ENCODE data around the gene JHY. TPM values are rescaled to one million over a fixed set of nuclear protein-coding genes. Genes with fewer than 3 reads are reported as not detected.
"Not testable (repeated sequence)": the region's sequence is repeated elsewhere in the genome, so short reads cannot be mapped to it uniquely, and the experiment has no call there.

The JHY gene
- polyA plus RNA-seq, 6 donors from 2014 or later = 1.4 to 2.7 (median 2.6) TPM; not detected in 1

DNA sequence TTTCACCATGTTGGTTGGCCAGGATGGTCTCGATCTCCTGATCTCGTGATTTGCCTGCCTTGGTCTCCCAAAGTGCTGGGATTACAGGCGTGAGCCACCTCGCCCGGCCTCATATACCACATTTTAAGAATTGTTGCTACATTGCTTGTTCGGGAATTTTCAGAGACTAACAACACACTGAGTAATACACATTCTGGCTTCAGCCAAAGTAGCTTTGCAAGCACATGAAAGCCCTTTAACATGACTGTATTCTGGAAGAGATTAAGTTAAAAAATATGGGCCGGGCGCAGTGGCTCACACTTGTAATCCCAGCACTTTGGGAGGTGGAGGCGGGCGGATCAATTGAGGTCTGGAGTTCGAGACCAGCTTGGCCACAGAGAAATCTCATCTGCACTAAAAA lies 29.3 kb upstream of the JHY start:
- no peaks in the 10 kb centered on the region for H3K36me3 Mint-ChIP-seq
- no peak for ATAC-seq (ENCODE audit: low read depth in 2 of 2)
- H3K4me1 Mint-ChIP-seq = peaks cover 23 to 26% (median 24%) of the 10 kb centered on the region in 3 donors
- DNase-seq = no peak
- H3K4me3 Mint-ChIP-seq = peak overlapping the region in 1 of 8 donors; percentile 16
- no peaks in the 10 kb centered on the region for H3K9me3 Mint-ChIP-seq
- no peak overlapping the region for H3K27ac Mint-ChIP-seq
- peaks cover 0 to 3% (median 0%) of the 10 kb centered on the region in 3 donors for H3K27me3 Mint-ChIP-seq

DNA sequence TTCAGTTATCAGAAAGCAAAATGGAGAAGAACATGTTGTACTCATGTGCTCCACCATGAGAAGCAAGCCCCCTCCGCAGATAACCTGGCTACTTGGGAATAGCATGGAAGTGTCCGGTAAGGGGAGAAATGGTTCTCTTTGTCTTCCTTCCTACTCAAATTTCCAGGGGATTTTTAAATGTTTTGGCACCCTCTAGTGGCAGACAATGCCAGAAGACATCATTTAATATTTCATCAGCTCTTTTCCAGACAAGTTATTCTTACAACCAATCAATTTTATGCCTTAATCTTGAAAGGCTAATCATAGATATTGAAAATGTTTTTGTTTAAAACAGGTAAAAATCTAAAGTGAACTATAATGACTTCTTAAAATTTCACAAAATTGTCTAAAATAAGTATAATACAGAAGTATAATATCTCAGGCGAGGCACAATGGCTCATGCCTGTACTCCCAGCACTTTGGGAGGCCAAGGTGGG lies 28.6 kb upstream of the JHY start:
- no peak overlapping the region for H3K4me3 Mint-ChIP-seq
- no peaks in the 10 kb centered on the region for H3K36me3 Mint-ChIP-seq
- H3K4me1 Mint-ChIP-seq = peaks cover 23 to 26% (median 24%) of the 10 kb centered on the region in 3 donors
- peaks cover 0 to 3% (median 0%) of the 10 kb centered on the region in 3 donors for H3K27me3 Mint-ChIP-seq
- ATAC-seq (ENCODE audit: low read depth in 2 of 2) (no peak), DNase-seq (peak; percentile 53)
- H3K9me3 Mint-ChIP-seq = no peaks in the 10 kb centered on the region
- H3K27ac Mint-ChIP-seq = no peak overlapping the region

DNA sequence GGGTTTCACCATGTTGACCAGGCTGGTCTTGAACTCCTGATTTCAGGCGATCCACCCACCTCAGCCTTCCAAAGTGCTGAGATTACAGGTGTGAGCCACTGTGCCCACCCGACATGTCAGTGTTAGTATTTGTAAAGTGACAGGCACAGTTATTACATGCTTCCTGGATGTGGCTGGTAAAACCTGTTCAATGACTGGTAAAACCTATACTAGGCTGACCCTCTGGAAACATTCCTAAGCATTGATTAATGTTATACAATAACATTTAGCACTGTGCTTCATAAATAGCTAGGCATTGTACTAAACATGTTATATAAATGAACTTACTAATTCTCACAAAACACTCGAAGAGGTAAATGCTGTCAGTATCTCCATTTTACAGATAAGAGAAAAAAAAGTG lies 20.9 kb upstream of the JHY start:
- no peaks in the 10 kb centered on the region for H3K36me3 Mint-ChIP-seq
- H3K27me3 Mint-ChIP-seq = peaks cover 9 to 49% (median 36%) of the 10 kb centered on the region in 3 donors
- peaks cover under 1 to 11% (median 5%) of the 10 kb centered on the region in 3 donors for H3K4me1 Mint-ChIP-seq

DNA sequence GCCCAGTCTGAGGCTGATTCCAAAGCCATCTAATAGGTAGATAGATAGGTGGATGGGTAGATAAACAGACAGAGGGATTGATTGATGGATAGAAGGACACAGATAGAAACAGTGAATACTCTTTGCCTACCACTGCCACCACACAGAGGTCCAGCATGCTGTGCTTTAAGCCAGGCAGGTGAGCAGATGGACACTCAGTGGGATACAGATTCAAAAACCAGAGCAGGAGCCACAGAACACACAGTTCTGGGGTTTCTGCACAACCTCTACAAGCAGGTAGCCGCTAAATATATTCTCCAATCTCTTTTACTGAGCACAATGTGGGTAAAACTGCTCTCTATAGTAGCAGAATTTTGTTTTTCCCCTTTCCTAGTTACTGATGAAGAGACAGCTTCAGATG lies 20.5 kb upstream of the JHY start:
- Mint-ChIP-seq H3K36me3 (no peaks in the 10 kb centered on the region), H3K27ac (no peak overlapping the region), H3K4me3 (no peak overlapping the region), H3K27me3 (peaks cover 9 to 50% (median 36%) of the 10 kb centered on the region in 3 donors), H3K9me3 (peaks cover 0 to 1% (median 0%) of the 10 kb centered on the region in 7 donors), H3K4me1 (peaks cover 0 to 8% (median 5%) of the 10 kb centered on the region in 3 donors)
- ATAC-seq (ENCODE audit: low read depth in 2 of 2) (no peak), DNase-seq (no peak)

More for the DNA sequence above, 20.9 kb upstream of the JHY start:
- no peak for DNase-seq
- Mint-ChIP-seq H3K4me3 (no peak overlapping the region), H3K9me3 (peaks cover 0 to 1% (median 0%) of the 10 kb centered on the region in 7 donors), H3K27ac (no peak overlapping the region)
- ATAC-seq (ENCODE audit: low read depth in 2 of 2) = no peak

DNA sequence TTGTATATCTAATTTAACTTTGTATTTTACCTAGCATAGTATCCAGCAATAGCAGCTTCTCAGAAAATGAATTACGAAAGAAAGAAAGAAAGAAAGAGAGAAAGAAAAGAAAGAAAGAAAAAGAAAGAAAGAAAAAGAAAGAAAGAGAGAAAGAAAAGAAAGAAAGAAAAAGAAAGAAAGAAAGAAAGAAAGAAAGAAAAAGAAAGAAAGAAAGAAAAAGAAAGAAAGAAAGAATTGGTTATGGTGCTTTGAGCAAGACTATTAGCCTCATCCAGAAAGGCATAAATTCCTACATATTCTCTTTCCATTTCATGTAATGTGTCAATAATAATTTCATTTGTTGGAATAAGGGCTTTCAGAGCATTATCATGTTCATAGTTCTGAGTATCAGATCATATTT lies 19.4 kb upstream of the JHY start:
- not testable (repeated sequence) for H3K27ac Mint-ChIP-seq, H3K36me3 Mint-ChIP-seq
- H3K27me3 Mint-ChIP-seq = peaks cover 9 to 61% (median 36%) of the 10 kb centered on the region in 3 donors

DNA sequence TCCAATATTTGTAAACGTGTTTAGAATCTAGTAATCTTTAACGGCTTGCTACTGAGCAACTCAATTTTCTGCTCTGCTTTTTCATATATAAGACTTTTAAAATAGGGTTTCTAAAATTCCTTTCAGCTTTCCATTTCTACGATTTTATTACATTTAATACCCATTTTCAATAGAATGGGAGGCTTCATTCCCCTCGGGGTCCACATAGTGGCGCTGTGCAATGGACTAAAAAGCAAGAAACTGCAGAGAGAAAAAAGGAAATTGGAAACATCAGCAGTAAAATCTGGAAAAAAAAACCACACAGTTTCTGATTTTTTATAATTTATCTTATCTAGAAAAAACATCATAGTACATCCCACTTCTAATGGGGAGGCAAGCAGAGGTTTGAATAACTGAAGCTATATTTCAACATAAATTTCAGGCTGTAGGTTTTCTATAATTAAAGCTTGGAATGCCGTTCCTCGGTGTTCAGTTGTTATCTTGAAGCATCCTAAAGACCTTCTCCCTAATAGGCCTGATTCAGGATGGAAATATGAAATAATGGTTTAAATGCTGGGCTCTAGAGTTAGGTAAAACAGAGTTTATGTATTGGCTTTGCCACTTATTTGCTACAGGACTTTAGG lies 18.7 kb upstream of the JHY start:
- ATAC-seq (ENCODE audit: low read depth in 2 of 2) (no peak), DNase-seq (peak; percentile 24)
- H3K36me3 Mint-ChIP-seq = no peaks in the 10 kb centered on the region
- H3K4me1 Mint-ChIP-seq = peaks cover 0 to 8% (median 5%) of the 10 kb centered on the region in 3 donors
- H3K27me3 Mint-ChIP-seq = peaks cover 9 to 64% (median 36%) of the 10 kb centered on the region in 3 donors
- peaks cover 0 to 1% (median 0%) of the 10 kb centered on the region in 7 donors for H3K9me3 Mint-ChIP-seq
- no peak overlapping the region for H3K27ac Mint-ChIP-seq
- peak overlapping the region in 1 of 8 donors; percentile 9 for H3K4me3 Mint-ChIP-seq

More for the DNA sequence above, 19.4 kb upstream of the JHY start:
- not testable (repeated sequence) for ATAC-seq (ENCODE audit: low read depth in 2 of 2); H3K9me3 Mint-ChIP-seq; DNase-seq; H3K4me1 Mint-ChIP-seq; H3K4me3 Mint-ChIP-seq

DNA sequence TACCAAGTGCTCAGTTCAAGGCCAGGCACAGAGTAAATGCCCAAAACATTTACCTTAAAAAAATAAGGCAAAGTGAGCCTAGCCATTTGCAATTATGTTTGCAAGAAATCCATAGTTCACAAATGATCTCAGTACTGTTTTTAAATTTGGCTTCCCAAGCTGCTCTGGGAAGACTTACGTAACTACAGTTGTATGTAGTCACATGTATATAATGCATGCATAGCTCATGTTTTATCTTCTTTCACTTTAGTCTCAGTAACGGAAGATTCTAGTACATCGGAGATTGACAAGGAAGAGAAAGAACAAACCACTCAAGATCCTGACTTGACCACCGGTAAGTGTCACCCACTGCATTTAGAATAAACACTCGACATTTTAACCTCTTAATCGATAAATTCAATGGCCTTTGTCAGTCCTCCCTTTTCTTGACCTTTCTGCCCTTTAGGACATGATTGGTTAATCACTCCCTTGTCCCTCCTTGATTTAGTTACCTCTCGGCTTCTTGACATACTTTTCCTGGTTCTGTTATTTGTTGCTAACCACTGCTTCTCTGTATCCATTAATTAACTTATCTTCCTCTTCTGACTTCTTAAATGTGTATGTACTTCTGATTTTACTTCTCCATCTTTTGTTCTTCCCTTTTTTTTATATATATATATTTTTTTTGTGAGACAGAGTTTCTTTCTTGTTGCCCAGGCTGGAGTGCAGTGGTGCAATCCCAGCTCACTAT lies 18.0 kb upstream of the JHY start:
- Mint-ChIP-seq H3K27me3 (peaks cover 9 to 64% (median 36%) of the 10 kb centered on the region in 3 donors), H3K36me3 (no peaks in the 10 kb centered on the region), H3K4me3 (peak overlapping the region in 2 of 8 donors; percentile 3 to 52), H3K27ac (no peak overlapping the region), H3K4me1 (peaks cover 0 to 8% (median 5%) of the 10 kb centered on the region in 3 donors), H3K9me3 (peaks cover 0 to 1% (median 0%) of the 10 kb centered on the region in 7 donors)
- ATAC-seq (ENCODE audit: low read depth in 2 of 2) (no peak), DNase-seq (no peak)

DNA sequence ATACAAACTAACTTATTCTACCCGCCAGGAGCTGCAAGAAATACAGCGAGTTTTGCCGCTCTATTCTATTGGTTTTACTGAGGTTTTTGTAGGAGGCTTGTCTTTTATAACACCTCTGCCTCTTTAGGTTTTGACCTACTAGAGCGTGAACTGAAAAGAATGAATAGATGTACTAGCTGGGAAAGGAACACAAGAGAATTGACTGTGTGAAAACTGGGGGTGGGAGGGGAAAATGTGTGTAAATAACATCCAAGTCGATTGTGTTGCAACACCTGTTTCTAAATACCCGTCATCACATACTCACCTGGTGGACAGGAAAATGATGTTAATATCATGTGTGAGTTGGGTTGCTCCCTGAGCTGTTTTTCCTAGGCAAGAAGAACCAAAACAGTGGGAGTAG lies 12.9 kb upstream of the JHY start:
- no peak for DNase-seq
- Mint-ChIP-seq H3K27ac (no peak overlapping the region), H3K36me3 (no peaks in the 10 kb centered on the region), H3K9me3 (peaks cover 0 to 1% (median 0%) of the 10 kb centered on the region in 7 donors), H3K4me1 (peaks cover 0 to 3% (median 3%) of the 10 kb centered on the region in 3 donors), H3K27me3 (peaks cover 9 to 34% (median 13%) of the 10 kb centered on the region in 3 donors), H3K4me3 (no peak overlapping the region)
- ATAC-seq (ENCODE audit: low read depth in 2 of 2) = no peak

DNA sequence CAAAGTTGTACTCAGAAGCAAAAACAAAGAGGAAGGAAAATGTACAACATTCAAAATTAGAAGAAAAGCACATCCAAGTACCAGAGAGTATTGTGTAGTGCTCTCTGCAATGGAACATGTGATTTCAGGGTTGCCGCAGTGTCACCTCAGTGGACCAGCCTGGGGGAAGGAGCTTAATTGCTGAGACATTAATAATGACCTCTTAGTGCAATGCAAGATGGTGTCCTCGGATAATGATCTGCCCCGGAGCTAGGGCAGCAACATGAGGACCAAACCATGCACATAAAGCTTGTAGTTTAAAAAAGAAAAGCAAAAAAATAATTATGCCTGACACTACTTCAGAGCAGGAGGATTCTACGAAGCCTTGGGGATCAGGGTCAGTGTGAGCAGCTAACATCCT lies 11.3 kb upstream of the JHY start:
- DNase-seq (no peak), ATAC-seq (ENCODE audit: low read depth in 2 of 2) (no peak)
- H3K4me1 Mint-ChIP-seq = no peaks in the 10 kb centered on the region
- no peak overlapping the region for H3K27ac Mint-ChIP-seq
- H3K9me3 Mint-ChIP-seq = no peaks in the 10 kb centered on the region
- peaks cover 0 to 17% (median under 1%) of the 10 kb centered on the region in 3 donors for H3K27me3 Mint-ChIP-seq
- no peak overlapping the region for H3K4me3 Mint-ChIP-seq
- H3K36me3 Mint-ChIP-seq = no peaks in the 10 kb centered on the region

DNA sequence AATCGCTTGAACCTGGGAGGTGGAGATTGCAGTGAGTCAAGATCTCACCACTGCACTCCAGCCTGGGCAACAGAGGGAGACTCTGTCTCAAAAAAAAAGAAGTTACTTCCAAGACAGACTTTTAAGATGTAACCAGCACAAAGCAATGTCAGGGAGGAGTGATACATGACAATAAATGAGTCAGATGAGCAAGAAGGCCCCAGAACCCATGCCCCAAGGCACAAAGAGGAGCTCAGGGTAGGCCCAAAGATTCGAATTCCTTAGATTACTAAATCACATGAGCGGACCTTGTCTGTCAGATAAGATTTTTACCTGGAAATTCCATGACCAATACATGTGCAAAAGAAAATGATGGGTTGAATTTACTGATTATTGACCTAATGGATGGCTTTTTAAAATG lies 10.5 kb upstream of the JHY start:
- H3K4me1 Mint-ChIP-seq = no peaks in the 10 kb centered on the region
- no peak for ATAC-seq (ENCODE audit: low read depth in 2 of 2)

DNA sequence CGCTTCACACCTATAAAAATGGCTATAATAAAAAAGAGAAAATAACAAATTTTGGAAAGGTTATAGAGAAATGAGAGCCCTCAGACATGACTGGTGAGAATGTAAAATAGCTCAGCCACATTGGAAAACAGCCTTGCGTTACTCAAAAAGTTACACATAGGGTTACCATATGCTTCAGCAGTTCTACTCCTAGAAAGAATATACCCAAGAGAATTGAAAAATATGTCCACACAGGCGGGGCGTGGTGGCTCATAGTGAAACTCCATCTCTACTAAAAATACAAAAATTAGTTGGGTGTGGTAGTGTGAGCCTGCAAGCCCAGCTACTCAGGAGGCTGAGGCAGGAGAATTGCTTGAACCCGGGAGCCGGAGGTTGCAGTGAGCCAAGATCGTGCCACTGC lies 7.6 kb upstream of the JHY start:
- H3K4me3 Mint-ChIP-seq = no peak overlapping the region
- peaks cover 4 to 13% (median 11%) of the 10 kb centered on the region in 3 donors for H3K27me3 Mint-ChIP-seq
- H3K9me3 Mint-ChIP-seq = no peaks in the 10 kb centered on the region
- ATAC-seq (ENCODE audit: low read depth in 2 of 2) (no peak), DNase-seq (no peak)
- H3K4me1 Mint-ChIP-seq = no peaks in the 10 kb centered on the region
- no peak overlapping the region for H3K27ac Mint-ChIP-seq
- no peaks in the 10 kb centered on the region for H3K36me3 Mint-ChIP-seq

More for the DNA sequence above, 10.5 kb upstream of the JHY start:
- Mint-ChIP-seq H3K4me3 (peak overlapping the region in 1 of 8 donors; percentile 42), H3K9me3 (no peaks in the 10 kb centered on the region), H3K36me3 (no peaks in the 10 kb centered on the region), H3K27me3 (peaks cover 0 to 14% (median 0%) of the 10 kb centered on the region in 3 donors), H3K27ac (peak overlapping the region in 1 of 6 donors; percentile 74)
- DNase-seq = no peak

DNA sequence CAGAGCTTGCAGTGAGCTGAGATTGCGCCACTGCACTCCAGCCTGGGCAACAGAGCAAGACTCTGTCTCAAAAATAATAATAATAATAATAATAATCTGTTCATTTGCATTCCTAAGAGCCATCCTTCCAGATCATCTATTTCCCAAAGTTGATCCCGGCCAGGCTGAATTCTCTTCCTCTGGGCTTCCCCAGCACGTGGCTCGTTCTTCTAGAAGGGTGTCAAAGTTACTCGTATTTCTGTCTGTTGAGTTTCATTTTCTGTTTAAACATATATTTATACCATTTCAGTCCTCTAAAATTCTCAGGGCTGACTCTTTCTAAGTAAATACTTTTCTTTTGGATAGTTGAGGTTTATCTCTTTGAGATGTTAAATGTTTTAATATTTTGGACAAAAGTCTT lies 4.8 kb upstream of the JHY start:
- Mint-ChIP-seq H3K36me3 (no peaks in the 10 kb centered on the region), H3K27ac (peak overlapping the region in 1 of 6 donors; percentile 51), H3K4me3 (peak overlapping the region in 1 of 8 donors; percentile 54), H3K9me3 (no peaks in the 10 kb centered on the region), H3K27me3 (peaks cover 4 to 27% (median 21%) of the 10 kb centered on the region in 3 donors), H3K4me1 (peaks cover 0 to 5% (median 0%) of the 10 kb centered on the region in 3 donors)
- no peak for ATAC-seq (ENCODE audit: low read depth in 2 of 2)
- no peak for DNase-seq

DNA sequence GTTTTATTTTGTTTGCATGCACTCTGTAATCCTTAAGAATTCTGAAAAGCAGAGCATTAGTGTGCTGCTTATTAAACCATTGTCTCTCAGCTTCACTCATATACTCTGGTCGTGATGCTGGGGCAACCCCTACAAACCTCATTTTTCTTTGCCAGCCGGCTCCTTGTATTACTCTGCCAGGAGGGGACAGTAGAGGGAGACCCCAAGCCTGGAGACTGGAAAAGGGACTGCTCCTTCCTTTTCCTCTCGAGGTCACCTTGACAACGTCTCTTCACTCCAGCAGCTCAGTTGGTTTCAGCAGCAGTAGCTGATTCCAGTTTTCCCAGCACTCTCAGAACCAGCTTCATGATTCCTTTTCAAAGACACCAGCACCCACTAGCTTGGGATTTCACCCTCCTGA lies 2.8 kb upstream of the JHY start:
- Mint-ChIP-seq H3K4me3 (peak overlapping the region in 1 of 8 donors; percentile 21), H3K27ac (peak overlapping the region in 1 of 6 donors; percentile 32)
- no peak for ATAC-seq (ENCODE audit: low read depth in 2 of 2)

More for the DNA sequence above, 2.8 kb upstream of the JHY start:
- Mint-ChIP-seq H3K4me1 (peaks cover 6 to 13% (median 7%) of the 10 kb centered on the region in 3 donors), H3K9me3 (no peaks in the 10 kb centered on the region), H3K36me3 (no peaks in the 10 kb centered on the region), H3K27me3 (peaks cover 4 to 27% (median 21%) of the 10 kb centered on the region in 3 donors)
- DNase-seq = no peak

Measured in naive B cell (primary cell).